AG04449 (cell line): ENCODE results near the gene RRAGC.

Source experiments
- CTCF ChIA-PET: fragments of 350-600 bp; formaldehyde crosslinking; extraction: SDS; loops from one replicate; lab custom pipeline; 2021; ENCODE audit warnings: antibody characterized with exemption; lab: Yijun Ruan, JAX
- POLR2A ChIA-PET: fragments of 400-600, 350-600 bp; formaldehyde crosslinking; extraction: SDS; loops from one replicate; lab custom pipeline; 2020; ENCODE audit warnings: antibody characterized with exemption, inconsistent platforms; lab: Yijun Ruan, JAX
- DNase-seq: peaks from one replicate; pipeline ENCODE4 v3.0.0-alpha.2; 2010; ENCODE audit warnings: low read depth, low spot score
- H3K4me3 ChIP-seq: 2 replicates; pipeline ENCODE4 v1.5.1; 2011; ENCODE audit warnings: low read depth, mild to moderate bottlenecking, control low read depth, low read length
- CTCF ChIP-seq: IDR thresholded peaks from one replicate; pipeline ENCODE4 v1.5.1; 2011; ENCODE audit warnings: mild to moderate bottlenecking, moderate library complexity, low read length, control low read depth, inconsistent platforms; ENCODE audit not compliant: insufficient read depth; ENCODE audit errors: missing control alignments

RRAGC gene

GRCh38 chr1:38791892-38792291 is 67.7 kb downstream of the RRAGC start:
- ChIA-PET POLR2A (no interaction called here), CTCF (no interaction called here)
- DNase-seq: no peak
- TF ChIP-seq CTCF: no peak
- no peak overlapping the region for H3K4me3 ChIP-seq

GRCh38 chr1:38791164-38791515 is 68.4 kb downstream of the RRAGC start:
- POLR2A ChIA-PET: no interaction called here
- DNase-seq: no peak
- CTCF ChIA-PET: no interaction called here
- TF ChIP-seq CTCF: no peak
- H3K4me3 ChIP-seq: no peak overlapping the region

GRCh38 chr1:38790422-38791163 is 69.0 kb downstream of the RRAGC start:
- no peak for DNase-seq
- TF ChIP-seq CTCF: no peak
- ChIA-PET CTCF (no interaction called here), POLR2A (no interaction called here)
- no peak overlapping the region for H3K4me3 ChIP-seq

- CTCF ChIA-PET: no interaction called here
- no peak for DNase-seq
- TF ChIP-seq CTCF: no peak
- no peak overlapping the region for H3K4me3 ChIP-seq
- POLR2A ChIA-PET: no interaction called here
Observed at GRCh38 chr1:38789498-38790169, 69.9 kb downstream of the RRAGC start.

GRCh38 chr1:38788341-38789336 is 70.9 kb downstream of the RRAGC start:
- ChIA-PET POLR2A (no interaction called here), CTCF (no interaction called here)
- TF ChIP-seq CTCF: no peak
- no peak overlapping the region for H3K4me3 ChIP-seq
- no peak for DNase-seq
